GM06990 (cell line): ENCODE results near the gene RETNLB.

Experiments
- DNase-seq: peaks from one replicate; pipeline ENCODE4 v3.0.0-alpha.2; 2011; ENCODE audit not compliant: insufficient read length; ENCODE audit errors: extremely low read depth
- H3K27me3 ChIP-seq: replicated peaks from 2 replicates; pipeline ENCODE4 v1.6.0; 2011; ENCODE audit warnings: low read length; ENCODE audit not compliant: control insufficient read depth, insufficient read depth
- H3K36me3 ChIP-seq: 2 replicates; pipeline ENCODE4 v1.5.1; 2011; ENCODE audit warnings: low read length; ENCODE audit not compliant: control insufficient read depth, insufficient read depth
- H3K4me3 ChIP-seq: replicated peaks from 2 replicates; pipeline ENCODE4 v1.5.1; 2011; ENCODE audit warnings: low read depth, mild to moderate bottlenecking, control low read depth, low read length
- CTCF ChIP-seq: IDR thresholded peaks from 2 replicates; pipeline ENCODE4 v1.5.1; 2011; ENCODE audit warnings: low read length, control low read depth, mild to moderate bottlenecking, inconsistent platforms; ENCODE audit not compliant: insufficient read depth, poor library complexity, severe bottlenecking

The RETNLB gene

GRCh38 chr3:108779496-108779895, 22.3 kb upstream of the RETNLB start:
- DNase-seq, result no peak
- Histone ChIP-seq H3K27me3 (no peaks in the 10 kb centered on the region), H3K36me3 (no peaks in the 10 kb centered on the region), H3K4me3 (no peak overlapping the region)
- TF ChIP-seq CTCF, result no peak

GRCh38 chr3:108775649-108776048, 18.4 kb upstream of the RETNLB start:
- Histone ChIP-seq H3K36me3 (no peaks in the 10 kb centered on the region), H3K27me3 (no peaks in the 10 kb centered on the region), H3K4me3 (no peak overlapping the region)
- no peak for DNase-seq
- TF ChIP-seq CTCF, result no peak

GRCh38 chr3:108767253-108767652, 10.0 kb upstream of the RETNLB start:
- Histone ChIP-seq H3K36me3 (no peaks in the 10 kb centered on the region), H3K4me3 (no peak overlapping the region), H3K27me3 (no peaks in the 10 kb centered on the region)
- no peak for DNase-seq
- no peak for TF ChIP-seq CTCF

GRCh38 chr3:108755686-108756085, 1.5 kb downstream of the RETNLB start:
- Histone ChIP-seq H3K27me3 (no peaks in the 10 kb centered on the region), H3K4me3 (no peak overlapping the region), H3K36me3 (no peaks in the 10 kb centered on the region)
- no peak for TF ChIP-seq CTCF
- no peak for DNase-seq

GRCh38 chr3:108744762-108745161, 12.4 kb downstream of the RETNLB start:
- no peak for DNase-seq
- H3K4me3 ChIP-seq, result no peak overlapping the region
- no peak for TF ChIP-seq CTCF
- no peaks in the 10 kb centered on the region for H3K27me3 ChIP-seq
- no peaks in the 10 kb centered on the region for H3K36me3 ChIP-seq

GRCh38 chr3:108742929-108743328, 14.3 kb downstream of the RETNLB start:
- DNase-seq, result no peak
- no peak for TF ChIP-seq CTCF
- H3K4me3 ChIP-seq, result no peak overlapping the region
- no peaks in the 10 kb centered on the region for H3K27me3 ChIP-seq
- H3K36me3 ChIP-seq, result no peaks in the 10 kb centered on the region
